HepG2 (cell line): ENCODE data around the gene PBX2. TPM values are rescaled to one million over a fixed set of nuclear protein-coding genes. Genes with fewer than 3 reads are reported as not detected.

Experiments
- GPBP1L1 ChIP-seq: sonication (generic); formaldehyde crosslinking; IDR thresholded peaks from 2 replicates; pipeline ENCODE4 v1.5.0; 2020; ENCODE audit warnings: mild to moderate bottlenecking, missing genetic modification reagents
- KDM2A ChIP-seq: sonication (generic); formaldehyde crosslinking; IDR thresholded peaks from 2 replicates; pipeline ENCODE4 v1.4.0; 2020; ENCODE audit warnings: low read depth, missing genetic modification reagents, borderline replicate concordance
- MXD1 ChIP-seq: sonication (generic); formaldehyde crosslinking; IDR thresholded peaks from 2 replicates; pipeline ENCODE4 v1.4.0; 2020; ENCODE audit warnings: mild to moderate bottlenecking, missing genetic modification reagents
- PATZ1 ChIP-seq: sonication (generic); formaldehyde crosslinking; IDR thresholded peaks from 2 replicates; pipeline ENCODE4 v1.4.0; 2020; ENCODE audit warnings: missing genetic modification reagents
- PAWR ChIP-seq: sonication (generic); formaldehyde crosslinking; IDR thresholded peaks from 2 replicates; pipeline ENCODE4 v1.4.0; 2020; ENCODE audit warnings: missing genetic modification reagents, mild to moderate bottlenecking, borderline replicate concordance
- TIGD3 ChIP-seq: sonication (generic); formaldehyde crosslinking; IDR thresholded peaks from 2 replicates; pipeline ENCODE4 v1.5.1; 2020; ENCODE audit warnings: mild to moderate bottlenecking, missing genetic modification reagents, borderline replicate concordance
- ZBED4 ChIP-seq: sonication (generic); formaldehyde crosslinking; IDR thresholded peaks from 2 replicates; pipeline ENCODE4 v1.4.0; 2020; ENCODE audit warnings: missing genetic modification reagents, borderline replicate concordance
- ZBTB20 ChIP-seq: sonication (generic); formaldehyde crosslinking; IDR thresholded peaks from 2 replicates; pipeline ENCODE4 v1.8.1; 2023; ENCODE audit warnings: missing genetic modification reagents, low read depth, mild to moderate bottlenecking, borderline replicate concordance
- ZBTB33 ChIP-seq: sonication (generic); formaldehyde crosslinking; IDR thresholded peaks from 2 replicates; pipeline ENCODE4 v1.4.0; 2020; ENCODE audit warnings: missing genetic modification reagents
- ZBTB46 ChIP-seq: sonication (generic); formaldehyde crosslinking; IDR thresholded peaks from 2 replicates; pipeline ENCODE4 v1.4.0; 2020; ENCODE audit warnings: mild to moderate bottlenecking, missing genetic modification reagents, borderline replicate concordance
- ZKSCAN8 ChIP-seq: IDR thresholded peaks from 2 replicates; pipeline ENCODE4 v1.6.1; 2016; ENCODE audit warnings: borderline replicate concordance, missing genetic modification reagents, missing compliant biosample characterization
- ZNF251 ChIP-seq: sonication (generic); formaldehyde crosslinking; IDR thresholded peaks from 2 replicates; pipeline ENCODE4 v1.9.0; 2021; ENCODE audit warnings: mild to moderate bottlenecking, missing genetic modification reagents
- ZNF335 ChIP-seq: sonication (generic); formaldehyde crosslinking; IDR thresholded peaks from 2 replicates; pipeline ENCODE4 v1.4.0; 2020; ENCODE audit warnings: missing genetic modification reagents
- ZNF431 ChIP-seq: sonication (generic); formaldehyde crosslinking; IDR thresholded peaks from 2 replicates; pipeline ENCODE4 v1.9.0; 2022; ENCODE audit warnings: missing genetic modification reagents, low read depth, mild to moderate bottlenecking, borderline replicate concordance
- polyA plus RNA-seq, 8 experiments: library from polyadenylated mRNA; depleted of rRNA in 3 of 8; stranded (reverse) in 7 of 8; unstranded in 1 of 8; fragments of >200 nt; fragmentation: Illumina TruSeq in 4 of 8; extraction: Trizol in 4 of 8; gene quantifications; 2 replicates each; pipeline versions ENCODE4 v1.2.1 to v1.2.3, GENCODE V29; 2011 to 2016; ENCODE audit warnings: low read depth in 4 of 8, missing spikeins in 1 of 8, mixed read lengths in 1 of 8; ENCODE audit not compliant: insufficient read depth in 1 of 8
- total RNA-seq, 5 experiments: library from RNA; depleted of rRNA; stranded (reverse); fragments of >200 nt; fragmentation: Illumina TruSeq; extraction: Trizol; gene quantifications; 2 replicates each; pipeline ENCODE4 v1.2.3, GENCODE V29; 2016; ENCODE audit warnings: low read depth in 1 of 5

The PBX2 gene
- total and polyA plus RNA-seq, 2 of the 13 experiments (the other 11 are each of a cell fraction or from before 2014, with no cell fraction given): 42.3 to 77.8 TPM

GRCh38 chr6:32177183-32177787, 12.7 kb downstream of the PBX2 start (continued):
- TF ChIP-seq PATZ1 (CRISPR knock-in tag): 0 out of 2 replicates have a peak, but pooled peaks have one; percentile 6
- no peak for TF ChIP-seq GPBP1L1 (CRISPR knock-in tag)
- TF ChIP-seq TIGD3: peak; percentile 42; the same call in 1 of the 2 replicates
- 0 out of 2 replicates have a peak, but pooled peaks have one; percentile 46 for TF ChIP-seq ZNF431 (CRISPR knock-in tag)
- TF ChIP-seq KDM2A (CRISPR knock-in tag): peak; percentile 24; the same call in 1 of the 2 replicates
- 0 out of 2 replicates have a peak, but pooled peaks have one; percentile 54 for TF ChIP-seq ZBED4 (CRISPR knock-in tag)
- TF ChIP-seq MXD1: no peak
- peak; percentile 52; the same call in 1 of the 2 replicates for TF ChIP-seq ZBTB20 (CRISPR knock-in tag)
- peak; percentile 29; the same call in 1 of the 2 replicates for TF ChIP-seq ZKSCAN8 (CRISPR knock-in tag)
- TF ChIP-seq ZNF335 (CRISPR knock-in tag): no peak
- no peak for TF ChIP-seq PAWR (CRISPR knock-in tag)
- 0 out of 2 replicates have a peak, but pooled peaks have one; percentile 28 for TF ChIP-seq ZBTB46 (CRISPR knock-in tag)
- TF ChIP-seq ZNF251 (CRISPR knock-in tag): peak; percentile 84; the same call in 1 of the 2 replicates
- TF ChIP-seq ZBTB33 (CRISPR knock-in tag): no peak
